GM12872 (cell line): ENCODE data around the gene SPO11.

ENCODE experiments used
- TF ChIP-seq, protein P1 (sequence below): IDR thresholded peaks from 3 replicates; pipeline ENCODE4 v1.5.1; 2011; ENCODE audit warnings: low read depth, mild to moderate bottlenecking, low read length, moderate library complexity; ENCODE audit not compliant: insufficient read depth

Gene SPO11

GRCh38 chr20:57294550-57294949, 35.1 kb upstream of the SPO11 start:
- TF ChIP-seq, protein P1, sequence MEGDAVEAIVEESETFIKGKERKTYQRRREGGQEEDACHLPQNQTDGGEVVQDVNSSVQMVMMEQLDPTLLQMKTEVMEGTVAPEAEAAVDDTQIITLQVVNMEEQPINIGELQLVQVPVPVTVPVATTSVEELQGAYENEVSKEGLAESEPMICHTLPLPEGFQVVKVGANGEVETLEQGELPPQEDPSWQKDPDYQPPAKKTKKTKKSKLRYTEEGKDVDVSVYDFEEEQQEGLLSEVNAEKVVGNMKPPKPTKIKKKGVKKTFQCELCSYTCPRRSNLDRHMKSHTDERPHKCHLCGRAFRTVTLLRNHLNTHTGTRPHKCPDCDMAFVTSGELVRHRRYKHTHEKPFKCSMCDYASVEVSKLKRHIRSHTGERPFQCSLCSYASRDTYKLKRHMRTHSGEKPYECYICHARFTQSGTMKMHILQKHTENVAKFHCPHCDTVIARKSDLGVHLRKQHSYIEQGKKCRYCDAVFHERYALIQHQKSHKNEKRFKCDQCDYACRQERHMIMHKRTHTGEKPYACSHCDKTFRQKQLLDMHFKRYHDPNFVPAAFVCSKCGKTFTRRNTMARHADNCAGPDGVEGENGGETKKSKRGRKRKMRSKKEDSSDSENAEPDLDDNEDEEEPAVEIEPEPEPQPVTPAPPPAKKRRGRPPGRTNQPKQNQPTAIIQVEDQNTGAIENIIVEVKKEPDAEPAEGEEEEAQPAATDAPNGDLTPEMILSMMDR = no peak

DNA sequence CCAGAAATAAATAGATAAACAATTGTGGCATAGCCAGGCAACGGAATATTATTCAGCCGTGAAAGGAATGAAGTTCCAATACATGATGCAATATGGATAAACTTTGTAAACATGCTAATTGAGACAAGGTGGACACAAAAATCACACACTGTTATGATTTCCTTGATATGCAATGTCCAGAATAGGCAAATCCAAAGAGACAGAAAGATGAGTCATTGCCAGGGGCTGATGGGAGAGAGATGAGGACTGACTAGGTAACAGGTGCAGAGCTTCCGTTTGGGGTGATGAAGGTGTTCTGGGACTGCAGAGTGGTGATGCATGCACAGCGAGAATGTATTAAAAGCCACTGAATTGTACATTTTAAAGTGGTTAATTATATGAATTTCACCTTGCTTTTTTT, 31.1 kb upstream of the SPO11 start:
- TF ChIP-seq, protein P1 = no peak

DNA sequence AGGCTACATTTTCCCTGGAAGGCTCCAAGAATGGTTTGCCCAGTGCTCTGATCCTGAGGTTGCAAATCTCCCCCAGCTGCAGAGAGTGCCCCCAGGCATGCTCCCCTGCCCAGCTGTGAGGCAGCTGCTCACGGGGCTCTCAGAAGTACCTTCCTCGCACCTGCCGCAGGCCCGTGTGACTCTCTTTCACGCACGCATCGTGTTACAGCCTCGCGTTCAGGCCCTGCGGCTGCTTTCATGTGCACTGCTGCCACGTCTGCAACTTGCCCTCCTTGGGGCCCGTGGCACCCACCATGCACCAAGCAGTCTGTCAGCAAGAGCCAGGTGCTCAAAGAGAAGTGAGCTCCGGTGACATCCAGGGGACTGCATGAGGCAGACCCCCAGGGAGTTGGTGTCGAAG, 28.6 kb upstream of the SPO11 start:
- TF ChIP-seq, protein P1 = no peak

- TF ChIP-seq, protein P1 = no peak
Observed at GRCh38 chr20:57306747-57307146, 22.9 kb upstream of the SPO11 start.

DNA sequence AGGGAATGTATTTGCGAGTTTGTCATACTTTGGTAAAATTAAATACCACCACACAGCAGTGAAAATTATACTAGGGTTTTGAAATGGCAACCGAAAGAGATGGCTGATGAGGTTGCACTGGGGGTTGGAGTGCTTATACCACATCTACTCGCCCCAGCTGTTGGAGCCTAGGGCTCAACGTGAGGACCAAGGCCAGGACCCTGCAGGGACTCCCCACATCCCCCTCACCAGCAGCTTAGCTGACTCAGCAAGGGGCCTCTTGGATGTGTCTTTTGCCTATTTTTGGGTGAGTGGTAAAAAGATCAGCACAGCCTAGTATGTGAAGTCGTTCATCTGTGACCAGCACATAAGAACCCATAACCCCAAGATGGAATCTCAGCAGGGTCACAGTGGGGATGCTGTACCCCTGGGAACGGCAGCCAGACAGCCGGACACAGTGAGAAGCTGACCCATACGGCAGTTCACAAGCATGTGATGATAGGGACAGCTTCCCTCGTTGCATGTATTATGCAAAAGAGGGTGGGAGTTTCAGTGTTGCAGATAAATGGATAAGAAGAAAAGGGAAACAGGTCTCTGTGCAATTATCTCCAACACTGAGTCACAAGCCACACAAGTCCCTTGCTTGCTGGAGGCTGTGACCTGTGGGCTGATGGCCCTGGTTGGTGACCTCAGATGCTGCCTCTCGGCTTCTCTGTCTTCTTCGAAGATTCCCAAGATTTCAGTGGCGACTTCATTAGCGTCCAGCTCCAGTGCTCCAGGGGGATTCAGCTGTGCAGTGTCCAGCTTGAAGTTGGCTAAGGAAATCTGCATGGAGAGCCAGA, 20.9 kb upstream of the SPO11 start:
- TF ChIP-seq, protein P1 = no peak

DNA sequence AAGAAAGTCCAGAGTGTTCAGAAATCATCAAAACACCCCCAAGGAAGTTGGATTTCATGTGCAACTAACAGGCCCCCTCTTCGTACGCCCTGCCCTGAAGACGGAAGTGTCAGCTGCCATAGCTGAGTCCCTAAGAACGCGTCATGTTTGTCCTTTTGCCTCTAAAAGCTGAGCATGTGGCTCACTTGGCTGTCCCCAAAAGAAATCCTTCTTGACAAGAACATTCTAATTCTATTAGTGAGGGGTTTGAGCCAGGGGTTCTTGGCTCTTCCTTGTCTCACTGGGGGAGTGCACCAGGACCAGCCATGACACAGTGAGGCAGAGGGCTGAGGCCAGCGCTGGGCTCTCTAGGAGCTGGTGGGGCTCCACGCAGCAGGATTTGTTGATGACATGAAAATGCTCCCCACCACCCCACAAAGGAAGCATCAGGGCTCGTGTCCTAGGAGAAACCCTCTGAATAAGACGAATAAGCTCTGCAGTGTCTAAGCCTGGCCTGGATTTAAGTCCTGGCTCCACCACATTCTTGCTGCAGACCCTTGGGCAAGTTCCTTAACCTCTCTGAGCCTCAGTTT, 20.0 kb upstream of the SPO11 start:
- TF ChIP-seq, protein P1 = no peak

DNA sequence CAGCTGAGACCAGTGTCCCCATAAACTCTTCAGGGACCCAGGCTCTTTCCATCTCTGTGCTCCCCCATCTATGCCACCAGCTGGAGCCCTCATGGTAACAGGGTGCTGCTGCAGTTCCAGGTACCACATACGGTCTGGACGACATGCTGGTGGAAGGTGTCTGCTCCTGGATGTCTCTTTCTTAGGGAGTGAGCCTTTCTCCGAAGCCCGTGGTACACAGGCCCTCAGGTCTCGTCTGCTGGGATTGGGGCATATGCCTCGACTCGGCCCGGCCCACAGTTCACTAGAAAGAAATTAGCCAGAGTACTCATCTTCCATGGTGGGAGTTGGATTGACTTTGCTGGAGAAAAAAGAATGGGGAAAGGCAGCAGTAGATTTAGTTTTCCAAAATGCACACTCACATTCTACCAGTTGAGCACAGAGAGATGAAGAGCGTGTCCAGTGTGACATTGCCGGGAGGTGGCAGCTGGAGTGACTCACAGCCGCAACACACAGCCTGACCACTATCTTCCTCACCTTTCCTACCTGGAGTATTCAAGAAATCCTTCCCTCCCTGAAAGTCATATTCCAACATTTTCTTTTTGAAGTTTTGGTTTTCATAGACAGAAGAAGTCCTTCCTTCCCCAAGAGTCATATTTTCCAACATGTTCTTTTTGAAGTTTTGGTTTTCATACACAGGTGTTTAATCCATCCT, 18.6 kb upstream of the SPO11 start:
- TF ChIP-seq, protein P1 = no peak
